K562 (cell line): ENCODE results near the gene RGS17. TPM values are rescaled to one million over a fixed set of nuclear protein-coding genes. Genes with fewer than 3 reads are reported as not detected.

Experiments used
- CBX2 ChIP-seq: fragments of 200-600 bp; sonication (generic); IDR thresholded peaks from one replicate; pipeline ENCODE4 v1.6.1; 2012; ENCODE audit warnings: mild to moderate bottlenecking, low read length, inconsistent platforms; ENCODE audit not compliant: insufficient read depth, poor library complexity, severe bottlenecking
- COPS2 ChIP-seq: fragments of 450-650 bp; conservative IDR thresholded peaks from 2 replicates; pipeline ENCODE4 v1.6.1; 2016; ENCODE audit warnings: mild to moderate bottlenecking, moderate library complexity
- CREB1 ChIP-seq, 2 experiments: sonication (generic) in 1 of 2; formaldehyde crosslinking in 1 of 2; IDR thresholded peaks; 2 replicates each; pipeline versions ENCODE4 v1.6.1 to v1.8.0; 2012 to 2022; ENCODE audit warnings: inconsistent platforms in 1 of 2, mild to moderate bottlenecking in 1 of 2, missing genetic modification reagents in 1 of 2, moderate library complexity in 1 of 2
- EWSR1 ChIP-seq: fragments of 450-650 bp; IDR thresholded peaks from 2 replicates; pipeline ENCODE4 v1.6.1; 2018; ENCODE audit warnings: borderline replicate concordance, mild to moderate bottlenecking, low read depth, moderate library complexity; ENCODE audit not compliant: partially characterized antibody
- GTF2E2 ChIP-seq: fragments of 200-800 bp; sonication (Bioruptor generic); IDR thresholded peaks from 2 replicates; pipeline ENCODE4 v1.6.1; 2016; ENCODE audit warnings: missing genetic modification characterization, missing compliant biosample characterization
- L3MBTL2 ChIP-seq: fragments of 450-650 bp; IDR thresholded peaks from 2 replicates; pipeline ENCODE4 v1.6.1; 2016; ENCODE audit warnings: mild to moderate bottlenecking, moderate library complexity
- MAFG ChIP-seq: fragments of 450-650 bp; conservative IDR thresholded peaks from 2 replicates; pipeline ENCODE4 v1.6.1; 2016; ENCODE audit warnings: missing genetic modification characterization, missing compliant biosample characterization
- MECOM ChIP-seq: fragments of 250-450 bp; sonication (Bioruptor Pico); IDR thresholded peaks from 2 replicates; pipeline ENCODE4 v1.8.0; 2022; ENCODE audit warnings: inconsistent platforms
- MEF2D ChIP-seq: conservative IDR thresholded peaks from 2 replicates; pipeline ENCODE4 v1.6.1; 2016; ENCODE audit warnings: low read depth, missing genetic modification characterization, missing compliant biosample characterization
- MEIS2 ChIP-seq: fragments of 450-650 bp; IDR thresholded peaks from 2 replicates; pipeline ENCODE4 v1.6.1; 2014; ENCODE audit warnings: mild to moderate bottlenecking; ENCODE audit not compliant: partially characterized antibody
- MYBL2 ChIP-seq, 2 experiments: fragments of 450-650 bp in 1 of 2; sonication (generic) in 1 of 2; formaldehyde crosslinking in 1 of 2; IDR thresholded peaks; 2 replicates each; pipeline versions ENCODE4 v1.6.1 to v1.8.1; 2017 to 2022; ENCODE audit warnings: borderline replicate concordance in 1 of 2, inconsistent platforms in 1 of 2, low read depth in 1 of 2, mild to moderate bottlenecking in 1 of 2, missing genetic modification reagents in 1 of 2, moderate library complexity in 1 of 2
- PCBP1 ChIP-seq: fragments of 200-400 bp; formaldehyde crosslinking; IDR thresholded peaks from 2 replicates; pipeline ENCODE4 v1.6.1; 2018; ENCODE audit warnings: mild to moderate bottlenecking, low read depth, low read length; ENCODE audit not compliant: poor library complexity, severe bottlenecking
- RBM22 ChIP-seq: fragments of 200-400 bp; formaldehyde crosslinking; IDR thresholded peaks from 2 replicates; pipeline ENCODE4 v1.6.1; 2018; ENCODE audit warnings: low read length, low read depth; ENCODE audit not compliant: poor library complexity, severe bottlenecking
- RUNX1 ChIP-seq: sonication (generic); IDR thresholded peaks from 2 replicates; pipeline ENCODE4 v1.6.1; 2016; ENCODE audit warnings: antibody characterized with exemption, low read depth
- SLC30A9 ChIP-seq: fragments of 250-450 bp; sonication (Bioruptor Pico); IDR thresholded peaks from 2 replicates; pipeline ENCODE4 v1.8.0; 2022; ENCODE audit warnings: mild to moderate bottlenecking, moderate library complexity
- polyA plus RNA-seq, 8 experiments: library from polyadenylated mRNA; depleted of rRNA in 4 of 8; stranded (reverse) in 5 of 8; unstranded in 3 of 8; fragments of >200 nt; fragmentation: Nextera tagmentation in 2 of 8; fragmentation: Illumina TruSeq in 1 of 8; extraction: Ambion mirVana in 2 of 8; extraction: Trizol in 1 of 8; gene quantifications; 2 replicates each; pipeline versions ENCODE4 v1.2.1 to v1.2.3, GENCODE V29; 2011 to 2014; ENCODE audit warnings: inconsistent platforms in 1 of 8, missing spikeins in 1 of 8
- total RNA-seq, 7 experiments: library from RNA; depleted of rRNA in 6 of 7; stranded (reverse); fragments of >200 nt in 6 of 7; fragmentation: Illumina TruSeq in 2 of 7; extraction: Trizol in 2 of 7; gene quantifications; 2 replicates each; pipeline versions ENCODE4 v1.2.1 to v1.2.3, GENCODE V29; 2011 to 2021; ENCODE audit warnings: low replicate concordance in 1 of 7
- TF ChIP-seq, protein P1 (sequence below): fragments of 450-650 bp; IDR thresholded peaks from 2 replicates; pipeline ENCODE4 v1.6.1; 2016; ENCODE audit warnings: mild to moderate bottlenecking
- TF ChIP-seq, protein P2 (sequence below): sonication (generic); formaldehyde crosslinking; IDR thresholded peaks from 2 replicates; pipeline ENCODE4 v1.8.1; 2023; ENCODE audit warnings: mild to moderate bottlenecking, missing genetic modification reagents, moderate library complexity
- TF ChIP-seq, protein P3 (sequence below): fragments of 450-650 bp; IDR thresholded peaks from 2 replicates; pipeline ENCODE4 v1.6.1; 2018; ENCODE audit not compliant: partially characterized antibody
- TF ChIP-seq, protein P4 (sequence below): fragments of 250-450 bp; sonication (Bioruptor Pico); IDR thresholded peaks from 2 replicates; pipeline ENCODE4 v1.8.0; 2021; ENCODE audit warnings: moderate library complexity, mild to moderate bottlenecking, inconsistent platforms

Gene RGS17
- total and polyA plus RNA-seq, 9 of the 15 experiments (the other 6 are each of a cell fraction or from before 2014, with no cell fraction given), result 0.01 to 0.14 (median 0.08) TPM; not detected in 6

DNA sequence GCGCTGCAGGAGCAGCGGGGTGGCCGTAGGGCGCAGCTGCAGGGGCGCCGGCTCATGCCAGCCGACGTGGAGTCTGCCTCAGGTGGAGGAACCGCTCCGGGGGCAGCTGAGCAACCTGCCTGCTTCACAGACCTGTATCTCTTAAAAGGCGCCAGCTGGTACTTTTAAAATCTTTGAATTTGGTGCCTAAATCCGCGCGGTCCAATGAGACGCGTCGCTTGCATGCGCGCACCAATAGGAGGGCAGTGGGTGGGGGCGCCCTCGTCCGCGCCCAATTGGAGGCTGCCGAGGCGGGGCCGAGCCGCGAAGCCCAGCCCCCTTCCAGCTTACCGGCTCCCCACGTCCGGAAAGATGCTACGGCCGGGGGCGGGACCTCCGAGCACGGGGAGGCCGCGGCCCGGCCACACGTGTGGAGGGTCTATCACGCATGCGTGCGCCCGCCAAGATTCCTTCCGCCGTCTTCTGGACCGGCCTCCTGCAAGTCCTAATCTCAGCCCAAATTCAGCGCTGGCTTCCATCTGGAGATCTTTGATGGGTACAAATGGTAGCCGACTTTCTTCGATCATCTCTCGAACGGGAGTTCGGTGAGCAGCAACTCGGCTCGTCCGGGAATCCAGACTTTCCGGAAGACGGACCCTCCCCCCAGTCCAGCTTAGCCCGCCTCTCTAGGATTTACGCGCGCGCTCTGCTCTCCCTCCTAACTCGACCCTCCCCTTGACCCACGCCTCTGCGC, 148.0 kb downstream of the RGS17 start, which contains the start of gene FBXO5 (continued):
- TF ChIP-seq, protein P1, sequence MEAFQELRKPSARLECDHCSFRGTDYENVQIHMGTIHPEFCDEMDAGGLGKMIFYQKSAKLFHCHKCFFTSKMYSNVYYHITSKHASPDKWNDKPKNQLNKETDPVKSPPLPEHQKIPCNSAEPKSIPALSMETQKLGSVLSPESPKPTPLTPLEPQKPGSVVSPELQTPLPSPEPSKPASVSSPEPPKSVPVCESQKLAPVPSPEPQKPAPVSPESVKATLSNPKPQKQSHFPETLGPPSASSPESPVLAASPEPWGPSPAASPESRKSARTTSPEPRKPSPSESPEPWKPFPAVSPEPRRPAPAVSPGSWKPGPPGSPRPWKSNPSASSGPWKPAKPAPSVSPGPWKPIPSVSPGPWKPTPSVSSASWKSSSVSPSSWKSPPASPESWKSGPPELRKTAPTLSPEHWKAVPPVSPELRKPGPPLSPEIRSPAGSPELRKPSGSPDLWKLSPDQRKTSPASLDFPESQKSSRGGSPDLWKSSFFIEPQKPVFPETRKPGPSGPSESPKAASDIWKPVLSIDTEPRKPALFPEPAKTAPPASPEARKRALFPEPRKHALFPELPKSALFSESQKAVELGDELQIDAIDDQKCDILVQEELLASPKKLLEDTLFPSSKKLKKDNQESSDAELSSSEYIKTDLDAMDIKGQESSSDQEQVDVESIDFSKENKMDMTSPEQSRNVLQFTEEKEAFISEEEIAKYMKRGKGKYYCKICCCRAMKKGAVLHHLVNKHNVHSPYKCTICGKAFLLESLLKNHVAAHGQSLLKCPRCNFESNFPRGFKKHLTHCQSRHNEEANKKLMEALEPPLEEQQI, result no peak
- peak; percentile 99 for TF ChIP-seq MYBL2 (IDR thresholded peaks at IDR 0.05; ENCODE audit: low read depth)
- peak; percentile 74; the same call in 1 of the 2 replicates for TF ChIP-seq MYBL2 (CRISPR knock-in tag; IDR thresholded peaks at IDR 0.05; ENCODE audit: borderline replicate concordance)
- no peak for TF ChIP-seq RUNX1
- no peak for TF ChIP-seq MEF2D (tag)
- TF ChIP-seq EWSR1, result no peak
- no peak for TF ChIP-seq MEIS2
- no peak for TF ChIP-seq GTF2E2 (tag)
- no peak for TF ChIP-seq COPS2
- TF ChIP-seq MAFG, result no peak
- TF ChIP-seq, protein P2, sequence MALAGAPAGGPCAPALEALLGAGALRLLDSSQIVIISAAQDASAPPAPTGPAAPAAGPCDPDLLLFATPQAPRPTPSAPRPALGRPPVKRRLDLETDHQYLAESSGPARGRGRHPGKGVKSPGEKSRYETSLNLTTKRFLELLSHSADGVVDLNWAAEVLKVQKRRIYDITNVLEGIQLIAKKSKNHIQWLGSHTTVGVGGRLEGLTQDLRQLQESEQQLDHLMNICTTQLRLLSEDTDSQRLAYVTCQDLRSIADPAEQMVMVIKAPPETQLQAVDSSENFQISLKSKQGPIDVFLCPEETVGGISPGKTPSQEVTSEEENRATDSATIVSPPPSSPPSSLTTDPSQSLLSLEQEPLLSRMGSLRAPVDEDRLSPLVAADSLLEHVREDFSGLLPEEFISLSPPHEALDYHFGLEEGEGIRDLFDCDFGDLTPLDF (CRISPR knock-in tag), result peak; percentile 35
- TF ChIP-seq CREB1 (IDR thresholded peaks at IDR 0.05), result peak; percentile 44; the same call in 1 of the 2 replicates
- TF ChIP-seq CREB1 (CRISPR knock-in tag; IDR thresholded peaks at IDR 0.05), result peak; percentile 61; the same call in 1 of the 2 replicates
- TF ChIP-seq, protein P3, sequence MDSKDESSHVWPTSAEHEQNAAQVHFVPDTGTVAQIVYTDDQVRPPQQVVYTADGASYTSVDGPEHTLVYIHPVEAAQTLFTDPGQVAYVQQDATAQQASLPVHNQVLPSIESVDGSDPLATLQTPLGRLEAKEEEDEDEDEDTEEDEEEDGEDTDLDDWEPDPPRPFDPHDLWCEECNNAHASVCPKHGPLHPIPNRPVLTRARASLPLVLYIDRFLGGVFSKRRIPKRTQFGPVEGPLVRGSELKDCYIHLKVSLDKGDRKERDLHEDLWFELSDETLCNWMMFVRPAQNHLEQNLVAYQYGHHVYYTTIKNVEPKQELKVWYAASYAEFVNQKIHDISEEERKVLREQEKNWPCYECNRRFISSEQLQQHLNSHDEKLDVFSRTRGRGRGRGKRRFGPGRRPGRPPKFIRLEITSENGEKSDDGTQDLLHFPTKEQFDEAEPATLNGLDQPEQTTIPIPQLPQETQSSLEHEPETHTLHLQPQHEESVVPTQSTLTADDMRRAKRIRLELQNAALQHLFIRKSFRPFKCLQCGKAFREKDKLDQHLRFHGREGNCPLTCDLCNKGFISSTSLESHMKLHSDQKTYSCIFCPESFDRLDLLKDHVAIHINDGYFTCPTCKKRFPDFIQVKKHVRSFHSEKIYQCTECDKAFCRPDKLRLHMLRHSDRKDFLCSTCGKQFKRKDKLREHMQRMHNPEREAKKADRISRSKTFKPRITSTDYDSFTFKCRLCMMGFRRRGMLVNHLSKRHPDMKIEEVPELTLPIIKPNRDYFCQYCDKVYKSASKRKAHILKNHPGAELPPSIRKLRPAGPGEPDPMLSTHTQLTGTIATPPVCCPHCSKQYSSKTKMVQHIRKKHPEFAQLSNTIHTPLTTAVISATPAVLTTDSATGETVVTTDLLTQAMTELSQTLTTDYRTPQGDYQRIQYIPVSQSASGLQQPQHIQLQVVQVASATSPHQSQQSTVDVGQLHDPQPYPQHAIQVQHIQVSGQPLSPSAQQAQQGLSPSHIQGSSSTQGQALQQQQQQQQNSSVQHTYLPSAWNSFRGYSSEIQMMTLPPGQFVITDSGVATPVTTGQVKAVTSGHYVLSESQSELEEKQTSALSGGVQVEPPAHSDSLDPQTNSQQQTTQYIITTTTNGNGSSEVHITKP, result no peak
- TF ChIP-seq RBM22, result peak; percentile 85
- no peak for TF ChIP-seq SLC30A9
- no peak for TF ChIP-seq PCBP1
- no peak for TF ChIP-seq MECOM (CRISPR knock-in tag)
- TF ChIP-seq, protein P4, sequence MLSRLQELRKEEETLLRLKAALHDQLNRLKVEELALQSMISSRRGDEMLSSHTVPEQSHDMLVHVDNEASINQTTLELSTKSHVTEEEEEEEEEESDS, result no peak
- peak; percentile 92 for TF ChIP-seq L3MBTL2
- TF ChIP-seq CBX2, result no peak
